Measurements from ENCODE around the gene HS3ST5.
"Not testable (repeated sequence)": the region's sequence is repeated elsewhere in the genome, so short reads cannot be mapped to it uniquely, and the experiment has no call there.

Gene HS3ST5

DNA sequence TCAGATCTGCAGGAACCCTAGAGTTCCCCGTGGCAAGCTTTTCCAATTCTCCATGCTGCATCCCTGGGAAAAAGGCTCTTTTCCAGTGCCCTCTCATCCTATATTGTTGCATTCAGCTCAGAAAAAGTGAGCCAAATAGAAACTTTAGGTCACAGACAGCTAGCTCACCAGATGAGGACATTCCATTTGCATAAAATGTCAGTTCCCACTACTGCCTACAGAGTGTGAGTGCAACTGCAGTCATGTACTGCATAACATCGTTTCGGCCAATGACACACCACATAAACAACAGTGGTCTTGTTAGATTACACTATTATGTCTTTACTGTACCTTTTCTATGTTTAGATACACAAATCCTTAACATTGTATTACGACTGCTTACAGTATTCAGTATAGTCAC lies 8.6 kb downstream of the HS3ST5 start:
- no peak for DNase-seq (ENCODE audit: low read depth in 2 of 2)

DNA sequence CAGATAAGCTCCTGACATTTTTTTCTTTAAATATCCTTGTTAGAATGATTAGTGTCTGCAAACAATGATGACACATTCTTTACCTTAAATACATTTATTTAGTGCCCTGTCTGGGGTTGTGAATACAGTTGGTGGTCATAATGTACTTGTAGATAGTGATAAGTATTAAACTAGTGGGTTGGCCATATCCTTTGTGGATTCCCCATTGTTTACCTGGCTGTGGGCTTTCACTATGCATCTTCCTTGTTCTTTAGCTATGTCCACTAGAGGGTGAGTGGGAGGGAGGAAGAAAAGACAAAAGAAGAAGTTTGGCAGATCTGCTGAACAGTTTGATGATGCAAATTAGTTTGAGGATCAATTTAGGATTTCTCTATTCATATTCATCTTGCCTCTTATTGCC lies 15.7 kb downstream of the HS3ST5 start:
- no peak for DNase-seq (ENCODE audit: low read depth in 2 of 2)

DNA sequence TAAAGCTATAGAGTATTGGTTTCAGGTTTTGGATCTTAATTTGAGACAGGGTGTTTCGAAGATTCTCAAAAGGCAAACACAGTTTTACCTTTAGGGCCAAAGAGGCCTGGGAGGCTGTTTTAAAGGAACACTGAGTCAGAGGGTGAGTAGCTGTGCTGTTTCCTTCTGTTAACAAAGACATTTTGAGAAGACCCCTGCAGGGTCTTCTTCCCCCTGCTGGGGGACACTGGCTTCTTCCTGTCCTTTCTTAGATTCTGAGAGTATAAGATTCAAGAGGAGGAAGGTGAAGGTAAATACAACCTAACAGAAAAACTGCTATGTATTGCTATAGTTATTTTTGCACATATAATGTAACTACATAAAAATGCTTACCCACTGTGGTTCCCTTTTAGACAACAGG lies 19.0 kb downstream of the HS3ST5 start:
- no peak for DNase-seq (ENCODE audit: low read depth in 2 of 2)

DNA sequence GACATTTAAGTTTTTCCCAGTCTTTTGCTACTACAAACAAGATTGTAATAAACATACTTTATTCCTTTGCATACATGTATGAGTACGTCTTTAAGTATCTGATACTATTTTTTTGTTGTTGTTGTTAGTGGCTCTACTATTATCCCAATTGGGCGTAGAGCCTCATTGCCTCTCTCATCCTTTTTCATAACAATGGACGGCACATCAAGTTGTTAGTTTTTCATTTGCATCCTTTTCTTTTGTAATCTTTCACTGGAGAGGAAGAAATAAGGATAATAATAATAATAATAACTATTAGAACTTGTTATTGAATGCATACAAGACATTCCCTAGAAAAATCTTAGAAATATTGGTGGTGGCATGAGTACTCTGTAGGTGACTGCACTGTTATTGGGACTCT lies 23.1 kb downstream of the HS3ST5 start:
- DNase-seq (ENCODE audit: low read depth in 2 of 2), result no peak

DNA sequence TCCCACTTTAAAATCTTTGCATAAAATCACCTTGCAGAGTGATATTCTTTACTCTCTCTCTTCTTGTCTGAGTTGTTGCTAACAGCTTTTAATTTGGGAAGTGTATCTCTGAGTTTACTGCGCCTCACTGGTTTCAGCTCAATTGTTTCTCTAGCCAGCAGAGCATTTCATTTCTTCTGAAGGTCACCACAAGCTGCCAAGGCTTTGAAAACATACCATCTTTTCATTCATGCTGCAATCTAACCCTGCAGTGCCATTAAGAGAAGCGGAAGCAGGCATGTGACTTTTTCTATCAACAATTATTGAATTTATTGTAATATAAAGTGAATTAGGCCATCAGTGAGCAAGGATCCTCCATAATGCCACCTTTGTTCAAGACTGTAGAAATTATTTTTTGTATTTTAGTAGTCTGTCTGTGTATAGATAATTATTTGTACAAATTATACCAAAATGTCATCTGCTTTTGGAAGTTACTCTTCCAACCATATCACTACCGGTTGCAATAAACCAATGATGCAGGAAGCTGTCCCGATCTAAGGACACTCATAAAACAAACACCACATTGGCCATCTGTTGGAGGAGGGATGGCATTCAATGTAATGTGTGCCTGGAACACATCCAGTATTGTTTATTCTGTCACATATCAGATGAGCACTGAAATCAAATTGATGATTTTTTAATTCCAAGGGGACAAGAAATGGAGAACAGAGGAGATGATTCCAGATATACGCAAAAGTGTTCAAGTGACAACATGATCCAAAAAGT lies 26.8 kb downstream of the HS3ST5 start:
- no peak for DNase-seq (ENCODE audit: low read depth in 2 of 2)

DNA sequence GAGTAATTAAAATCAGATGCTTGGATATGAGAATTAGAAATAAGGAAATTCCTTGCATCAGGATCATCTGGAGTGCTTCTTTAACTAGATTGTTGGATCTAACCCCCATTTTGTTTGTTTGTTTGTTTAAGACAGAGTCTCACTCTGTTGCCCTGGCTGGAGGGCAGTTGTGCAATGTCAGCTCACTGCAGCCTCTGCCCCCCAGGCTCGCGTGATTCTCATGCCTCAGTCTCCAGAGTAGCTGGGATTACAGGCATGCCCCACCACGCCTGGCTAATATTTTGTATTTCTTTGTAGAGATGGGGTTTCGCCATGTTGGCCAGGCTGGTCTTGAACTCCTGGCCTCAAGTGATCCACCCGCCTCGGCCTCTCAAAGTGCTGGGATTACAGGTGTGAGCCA lies 29.0 kb downstream of the HS3ST5 start:
- not testable (repeated sequence) for DNase-seq (ENCODE audit: low read depth in 2 of 2)

DNA sequence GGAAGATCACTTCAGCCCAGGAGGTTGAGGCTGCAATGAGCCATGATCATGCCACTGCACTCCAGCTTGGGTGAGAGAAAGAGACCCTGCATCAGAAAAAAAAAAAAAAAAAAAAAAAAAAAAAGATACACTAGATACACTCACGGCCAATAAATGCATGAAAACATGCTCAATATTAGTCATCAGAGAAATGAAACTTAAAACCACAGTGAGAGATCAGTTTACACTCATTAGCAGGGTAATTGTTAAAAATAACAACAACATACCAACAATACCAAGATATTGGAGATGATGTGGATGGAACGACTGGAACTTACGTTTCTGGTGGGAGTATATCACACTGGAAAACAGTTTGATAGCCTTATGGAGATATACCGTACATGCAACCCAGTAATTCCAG lies 29.9 kb downstream of the HS3ST5 start:
- no peak for DNase-seq (ENCODE audit: low read depth in 2 of 2)

DNA sequence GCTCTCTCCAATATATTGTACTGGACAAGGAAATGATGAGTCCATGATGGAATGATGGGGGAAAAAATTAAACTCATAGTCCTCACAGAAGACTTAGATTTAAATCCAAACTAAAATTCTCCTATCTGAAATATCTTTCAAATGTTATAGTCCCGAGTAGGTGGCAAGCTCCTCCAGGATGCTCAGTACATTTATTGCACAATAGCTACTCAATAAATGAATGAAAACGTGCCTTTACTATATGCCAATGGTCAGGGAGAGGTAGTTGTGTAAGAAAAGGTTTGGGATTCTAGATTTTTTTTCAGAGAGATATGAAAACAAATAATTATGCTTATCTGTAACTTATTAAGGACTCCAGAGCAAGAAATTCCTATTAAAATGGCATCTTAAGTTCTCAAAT lies 32.8 kb downstream of the HS3ST5 start:
- no peak for DNase-seq (ENCODE audit: low read depth in 2 of 2)

DNA sequence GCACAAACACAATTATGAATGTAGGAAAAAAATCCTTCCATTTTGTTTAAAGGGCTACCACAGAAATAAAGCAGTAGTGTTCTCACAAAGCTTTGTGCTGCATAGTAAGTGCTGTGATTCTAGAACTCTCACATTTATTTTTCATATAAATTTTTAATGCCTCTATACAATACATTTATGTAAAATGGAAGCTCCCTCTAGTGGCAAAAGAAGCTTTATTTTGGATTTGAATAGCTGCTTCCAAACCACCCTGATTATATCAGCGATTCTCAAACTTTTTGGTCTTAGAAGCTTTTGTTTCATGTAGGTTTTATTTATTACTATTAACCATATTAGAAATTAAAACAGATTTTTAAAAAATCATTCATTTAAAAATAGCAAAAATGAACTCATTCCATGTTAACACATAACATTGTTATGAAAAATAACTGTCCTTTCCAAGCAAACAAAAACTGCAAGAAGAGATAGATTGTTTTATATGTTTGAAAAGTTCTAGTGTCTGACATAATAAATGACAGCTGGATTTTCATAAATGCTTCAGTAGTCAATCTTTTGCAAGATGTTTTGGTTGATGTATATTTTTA lies 38.4 kb downstream of the HS3ST5 start:
- no peak for DNase-seq (ENCODE audit: low read depth in 2 of 2)

DNA sequence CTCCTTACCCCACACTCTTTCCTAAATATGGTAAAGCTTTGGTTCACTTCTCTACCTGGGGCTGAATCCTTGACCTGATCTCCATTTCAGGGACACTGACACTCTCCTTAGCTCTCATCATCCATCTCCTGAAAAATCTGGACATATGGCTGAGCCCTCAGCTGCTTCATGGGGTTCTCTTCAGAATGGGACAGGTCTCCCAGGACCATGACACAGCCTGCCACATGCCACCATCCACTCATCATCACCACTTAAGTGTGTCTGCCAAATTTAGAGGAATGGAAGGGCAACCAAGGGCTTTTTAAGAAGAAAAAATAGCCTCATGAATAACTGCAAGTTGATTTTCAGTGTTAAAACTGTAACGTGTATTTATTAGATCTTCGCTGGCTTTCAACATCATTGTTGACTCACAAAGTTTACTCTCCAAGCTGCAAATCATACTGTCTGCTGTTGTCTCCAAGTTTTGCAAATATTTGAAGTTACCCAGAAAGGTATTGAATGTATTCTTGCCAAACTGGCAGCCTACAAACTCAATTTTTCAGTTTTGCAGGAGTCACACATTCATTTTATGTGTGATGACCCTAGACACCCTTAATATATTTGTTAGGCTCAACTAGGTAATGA lies 41.1 kb downstream of the HS3ST5 start:
- DNase-seq (ENCODE audit: low read depth in 2 of 2), result no peak

DNA sequence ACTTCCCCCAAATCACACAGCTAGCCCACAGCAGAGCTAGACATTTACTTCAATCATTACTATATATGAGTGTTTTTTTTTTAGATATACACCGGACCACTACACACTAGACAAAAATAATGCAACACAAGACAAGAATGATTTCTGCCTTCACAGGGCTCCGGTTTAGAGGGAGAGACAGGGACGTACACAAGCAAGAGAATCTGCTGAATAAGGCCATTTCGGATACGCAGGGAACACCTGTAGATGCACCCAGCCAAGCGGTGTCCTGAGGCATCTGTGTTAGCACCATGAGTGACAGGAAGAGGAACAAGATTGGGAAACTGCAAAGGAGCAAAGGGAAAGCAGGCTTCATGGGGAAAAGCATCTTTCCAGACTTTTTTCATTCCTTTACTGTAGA lies 45.7 kb downstream of the HS3ST5 start:
- DNase-seq (ENCODE audit: low read depth in 2 of 2), result no peak

DNA sequence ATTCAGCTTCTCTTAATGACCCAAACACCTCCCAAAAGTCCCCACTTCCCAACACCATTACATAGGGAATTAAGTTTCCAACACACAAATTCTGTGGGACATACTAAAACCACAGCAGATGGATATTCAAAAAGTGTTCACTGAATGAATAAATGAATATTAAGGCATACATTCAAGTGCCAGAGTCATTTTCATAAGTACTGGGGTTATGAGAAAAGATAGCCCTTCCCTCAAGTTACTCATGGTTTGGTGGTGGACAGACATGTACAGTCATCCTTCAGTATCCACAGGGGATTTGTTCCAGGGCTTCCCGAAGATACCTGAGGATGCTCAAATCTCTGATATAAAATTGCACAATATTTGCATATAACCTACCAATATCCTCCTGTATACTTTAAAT lies 50.4 kb downstream of the HS3ST5 start:
- no peak for DNase-seq (ENCODE audit: low read depth in 2 of 2)

DNA sequence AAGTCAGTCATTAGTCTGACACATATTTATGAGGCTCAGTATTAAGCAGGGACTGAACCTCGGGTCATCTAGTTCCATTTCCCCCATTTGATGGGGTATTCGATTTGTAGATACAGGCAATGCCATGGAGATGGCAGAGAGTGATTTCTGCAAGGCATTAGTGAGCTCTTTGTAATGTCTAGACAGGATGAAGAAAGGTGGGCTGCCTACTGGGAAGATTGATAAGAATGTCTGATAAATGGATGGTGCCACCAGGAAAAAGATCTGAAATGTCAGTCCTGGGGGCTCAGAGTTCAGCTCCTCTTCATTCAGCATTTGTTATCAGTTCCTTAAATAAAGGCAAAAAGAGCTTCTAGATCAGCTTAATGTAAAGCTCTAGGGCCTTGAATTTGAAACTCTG lies 51.4 kb downstream of the HS3ST5 start:
- no peak for DNase-seq (ENCODE audit: low read depth in 2 of 2)

DNA sequence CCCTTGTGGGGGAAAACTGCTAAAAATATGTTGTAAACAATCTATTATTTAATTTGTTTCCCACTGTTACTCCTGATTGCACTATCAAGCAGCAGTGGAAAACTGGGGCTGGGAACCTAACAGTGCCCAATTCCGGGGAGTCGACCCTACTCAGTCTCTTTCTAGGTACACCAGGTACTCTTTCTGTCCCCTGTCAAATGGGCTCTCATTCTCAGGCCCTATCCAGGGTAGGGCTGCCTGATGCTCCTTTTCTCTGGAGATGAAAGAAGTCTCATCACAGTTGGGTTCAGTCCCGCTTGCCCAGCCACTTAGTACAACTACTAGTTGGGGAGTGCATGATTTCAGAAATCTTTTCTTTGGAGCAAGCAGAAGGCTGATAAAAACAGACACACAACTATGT lies 52.0 kb downstream of the HS3ST5 start:
- no peak for DNase-seq (ENCODE audit: low read depth in 2 of 2)

DNA sequence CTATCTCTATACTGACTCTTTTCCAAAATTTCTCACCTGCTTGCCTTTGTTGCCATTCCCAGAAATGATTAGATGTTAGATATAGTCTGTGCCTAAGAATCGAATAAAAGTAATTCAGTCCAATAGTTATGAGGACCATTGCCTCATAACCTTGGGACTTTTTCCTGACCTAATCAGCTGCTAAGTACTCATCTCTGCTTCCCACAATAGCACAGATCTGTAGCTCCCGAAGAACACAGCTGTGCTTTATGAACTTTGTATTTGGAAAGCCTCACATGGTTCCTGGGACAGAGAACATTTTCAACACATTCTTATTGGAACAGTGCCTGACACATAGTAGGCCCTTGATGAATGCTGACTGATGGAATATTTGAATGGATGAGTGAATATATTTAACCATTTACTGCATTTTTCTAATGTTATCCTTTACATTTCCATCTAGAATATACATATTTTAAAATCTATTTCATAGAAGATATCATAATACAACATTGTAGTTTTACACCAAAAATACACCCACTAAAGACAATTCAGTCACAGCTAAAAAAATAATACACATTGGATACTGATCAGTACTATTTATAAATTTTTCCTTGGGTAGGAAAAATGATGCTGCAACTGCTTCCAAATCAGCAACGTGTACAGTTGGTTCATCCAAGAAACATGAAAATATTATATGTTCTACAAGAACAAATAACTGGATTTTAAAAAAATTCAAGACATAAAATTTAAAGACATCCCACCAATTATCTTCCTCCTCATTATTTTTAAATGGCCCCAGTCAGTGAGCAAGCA lies 53.9 kb downstream of the HS3ST5 start:
- no peak for DNase-seq (ENCODE audit: low read depth in 2 of 2)

DNA sequence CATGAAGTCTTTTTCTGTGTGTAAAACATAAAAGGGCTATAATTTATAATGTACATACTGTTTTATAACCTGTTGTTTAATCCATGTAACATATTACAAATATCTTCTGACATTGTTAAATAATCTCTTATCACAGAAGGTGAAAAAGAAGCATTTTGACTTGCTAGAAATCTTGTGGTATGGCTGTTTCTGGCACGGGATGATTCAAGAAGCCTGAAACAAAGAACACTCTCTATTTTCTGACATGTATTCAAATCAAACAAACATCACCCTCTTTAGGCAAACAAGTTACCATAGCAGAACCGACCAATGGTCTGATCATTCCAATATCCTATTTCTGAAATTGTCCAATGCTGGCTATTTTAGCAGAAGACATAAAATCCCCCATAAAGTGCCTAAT lies 55.4 kb downstream of the HS3ST5 start:
- DNase-seq (ENCODE audit: low read depth in 2 of 2), result no peak

DNA sequence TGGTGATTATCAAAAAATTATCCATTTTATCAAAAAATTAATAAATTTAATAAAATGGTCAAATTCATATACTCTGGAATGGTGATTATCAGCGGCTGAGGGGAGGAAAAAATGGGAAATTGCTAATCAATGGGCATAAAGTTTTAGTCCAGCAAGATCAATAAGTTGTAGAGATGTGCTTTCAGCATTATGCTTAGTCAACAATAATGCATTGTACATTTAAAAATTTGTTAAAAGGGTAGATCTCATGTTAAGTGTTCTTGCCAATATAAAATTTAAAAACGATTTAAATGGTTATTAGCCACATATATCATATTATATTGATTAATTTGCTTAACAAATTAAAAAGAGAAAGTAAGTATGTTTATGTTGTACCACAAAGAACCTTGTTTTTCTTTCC lies 56.6 kb downstream of the HS3ST5 start:
- no peak for DNase-seq (ENCODE audit: low read depth in 2 of 2)

DNA sequence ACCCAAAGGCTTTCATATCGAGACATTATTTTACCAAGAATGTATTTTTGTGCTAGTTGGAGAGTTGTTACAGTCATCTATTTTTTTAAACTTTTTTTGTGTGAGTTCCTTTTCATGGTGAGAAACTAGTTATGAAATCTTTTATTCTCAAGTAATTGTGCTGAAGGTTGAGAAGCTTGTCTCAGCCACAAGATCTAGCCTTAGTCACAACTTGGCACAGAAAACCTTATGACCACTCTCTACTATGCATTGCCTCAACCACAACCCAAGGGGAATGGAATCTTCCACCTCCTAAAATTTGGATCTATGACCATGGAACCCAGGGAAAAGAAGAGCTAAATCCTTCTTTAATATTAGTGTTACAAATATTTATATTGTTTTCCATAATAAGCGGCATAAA lies 58.5 kb downstream of the HS3ST5 start:
- DNase-seq (ENCODE audit: low read depth in 2 of 2), result no peak

DNA sequence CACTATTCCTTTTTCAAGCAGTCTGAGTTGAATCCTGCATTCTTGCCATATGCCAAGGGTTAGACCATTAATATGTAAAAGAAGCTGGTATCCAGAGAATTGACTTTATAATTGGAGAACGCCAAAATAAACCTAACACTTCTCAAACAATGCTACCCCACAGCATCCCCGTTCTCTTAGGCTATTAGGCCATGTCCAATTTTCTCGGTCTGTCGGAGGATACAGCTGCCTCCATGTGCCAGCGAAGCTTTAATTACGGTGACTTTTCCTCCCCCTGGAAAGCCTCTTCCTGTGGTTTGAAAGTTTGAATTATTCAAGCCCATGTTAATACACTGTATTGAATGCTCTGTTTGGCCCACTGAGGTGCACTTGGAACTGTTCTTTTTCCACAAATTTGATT lies 60.5 kb downstream of the HS3ST5 start:
- DNase-seq (ENCODE audit: low read depth in 2 of 2), result no peak

DNA sequence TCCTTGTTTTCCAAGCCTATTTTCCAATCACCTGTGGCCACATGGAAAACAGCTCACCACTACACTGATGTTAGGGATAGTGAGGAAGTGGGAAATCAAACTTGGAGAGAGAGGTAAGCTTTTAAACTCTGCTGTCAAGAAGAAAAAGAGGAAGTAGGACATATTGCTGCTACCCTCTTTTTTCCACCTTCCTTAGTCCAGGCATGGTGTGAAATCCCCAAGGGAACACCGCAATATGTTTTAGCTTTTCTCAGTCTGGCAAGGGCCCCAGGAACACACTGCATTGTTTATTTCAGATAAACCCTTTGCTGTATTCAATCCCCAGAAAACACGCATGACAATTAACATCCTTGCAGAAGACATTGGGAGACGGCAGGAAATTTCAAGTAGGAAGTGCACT lies 61.3 kb downstream of the HS3ST5 start:
- DNase-seq (ENCODE audit: low read depth in 2 of 2), result no peak

DNA sequence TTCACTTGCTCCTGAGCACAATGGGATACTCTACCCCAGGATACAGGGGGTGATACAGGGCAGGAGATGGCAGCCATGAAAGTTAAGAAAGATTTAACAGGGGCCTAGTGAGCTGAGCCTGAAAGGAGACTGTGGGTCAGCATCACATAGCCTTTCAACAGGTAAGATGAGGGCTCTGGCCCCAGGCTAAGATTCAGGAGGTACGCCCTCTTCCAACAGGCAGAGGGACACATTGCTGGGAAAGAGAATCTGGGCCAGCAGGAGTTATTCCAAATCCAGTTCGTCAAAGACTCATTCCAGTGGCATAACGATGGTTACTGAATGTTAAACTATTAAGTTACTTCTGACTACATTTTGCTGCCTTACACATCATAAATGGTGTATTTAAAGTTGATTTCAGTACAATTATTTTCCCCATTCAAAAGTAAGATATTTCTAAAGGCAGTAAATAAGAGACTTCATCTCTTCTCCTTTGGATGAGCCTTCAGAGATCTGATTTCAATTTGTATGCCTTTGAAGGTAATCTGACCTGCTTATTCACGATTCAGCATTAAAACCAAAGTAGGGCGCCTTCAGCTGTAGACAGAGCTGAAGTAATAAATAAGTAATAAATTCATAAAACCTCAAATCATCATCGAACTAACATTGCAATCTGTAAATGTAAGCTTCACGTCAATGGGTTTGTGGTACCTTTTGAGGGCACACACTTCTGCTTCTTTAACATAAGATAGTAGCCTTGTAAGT lies 62.4 kb downstream of the HS3ST5 start:
- no peak for DNase-seq (ENCODE audit: low read depth in 2 of 2)

DNA sequence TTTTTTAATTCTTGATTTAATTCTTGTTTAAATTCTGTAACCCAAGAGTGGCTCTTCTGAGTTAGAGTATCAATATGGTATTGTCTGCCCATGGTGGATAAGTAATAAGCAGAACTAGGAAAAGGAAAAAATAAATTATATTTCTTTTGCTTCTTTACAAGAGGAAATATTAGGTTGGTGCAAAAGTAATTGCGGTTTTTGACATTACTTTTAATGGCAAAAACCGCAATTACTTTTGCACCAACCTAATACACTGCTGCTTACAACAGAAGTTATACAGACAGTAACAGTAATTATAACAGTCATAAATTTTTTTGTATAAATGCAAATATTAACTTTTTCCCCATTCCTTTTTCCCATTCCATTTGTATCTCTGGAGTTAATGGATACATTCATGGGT lies 65.6 kb downstream of the HS3ST5 start:
- no peak for DNase-seq (ENCODE audit: low read depth in 2 of 2)
